ENCODE measurements around the gene TMEM106C. TPM values are rescaled to one million over a fixed set of nuclear protein-coding genes. Genes with fewer than 3 reads are reported as not detected.

Gene TMEM106C
- total and polyA plus RNA-seq, 2 experiments from 2014 or later, result 69.4 to 79.8 TPM

DNA sequence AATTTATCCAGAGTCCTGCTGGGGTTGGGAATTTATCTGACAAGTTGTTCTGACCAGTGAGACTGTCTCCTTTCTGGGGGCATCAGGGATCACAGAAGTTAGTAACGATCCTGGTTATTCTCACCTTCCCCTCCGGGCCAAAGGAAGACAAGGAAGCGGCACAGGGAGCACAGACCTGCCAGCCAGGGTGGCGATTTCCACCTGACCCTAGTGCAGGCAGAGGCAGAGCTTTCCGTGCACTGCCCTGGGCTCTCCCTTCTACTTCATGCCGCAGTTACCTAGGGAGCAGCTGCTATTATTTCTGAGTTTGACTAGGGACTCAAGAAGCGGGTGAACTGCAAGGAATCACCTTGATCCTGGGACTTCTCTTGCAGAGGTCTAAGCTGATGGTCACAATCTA is 7.4 kb downstream of the TMEM106C start:
- TF ChIP-seq EZH2 (IDR thresholded peaks at IDR 0.05; ENCODE audit: insufficient read depth, poor library complexity, severe bottlenecking) (no peak), EZH2phosphoT487 (IDR thresholded peaks at IDR 0.05; ENCODE audit: insufficient read depth, low read depth) (no peak)

DNA sequence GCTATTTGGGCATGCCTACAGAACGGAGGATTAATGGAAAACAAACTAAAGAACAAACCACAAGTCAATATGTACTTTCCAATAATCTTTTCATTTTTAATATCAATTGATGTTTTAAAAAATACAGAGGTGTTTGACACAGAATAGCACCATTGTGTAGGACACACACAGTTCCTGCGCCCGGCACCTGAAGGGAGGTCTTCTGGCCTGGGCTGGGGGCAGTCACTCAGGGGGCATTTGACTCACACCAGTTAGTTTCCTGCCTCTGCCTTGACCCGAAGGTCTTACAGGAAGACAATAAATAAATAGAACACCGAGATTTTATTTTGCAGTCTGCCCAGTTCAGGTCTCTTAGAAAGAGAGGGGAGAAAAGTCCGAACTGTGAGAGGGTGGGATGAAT is 9.5 kb downstream of the TMEM106C start:
- no peak overlapping the region for H3K9ac ChIP-seq
- in situ Hi-C loops (cut with MboI), result no loop called here
- H3K4me1 ChIP-seq (ENCODE audit: insufficient read depth), result no peaks in the 10 kb centered on the region
- H3K4me2 ChIP-seq (ENCODE audit: unreplicated experiment), result no peak overlapping the region
- H3K27ac ChIP-seq, result no peak overlapping the region
- no peak overlapping the region for H2AFZ ChIP-seq
- H3F3A ChIP-seq (ENCODE audit: insufficient read depth), result 0 out of 2 replicates have a peak, but pooled peaks cover 3% of the 10 kb centered on the region
- WGBS, 2 experiments (ENCODE audit: low coverage in 1 of 2, low lambda C conversion rate in 2 of 2, missing lambda C conversion rate in 2 of 2), result 74 to 76% methylated on average over 6 of the region's 6 CpGs
- H4K20me1 ChIP-seq (ENCODE audit: insufficient read depth), result no peaks in the 10 kb centered on the region
- H3K4me3 ChIP-seq, result no peak overlapping the region
- TF ChIP-seq EZH2phosphoT487 (IDR thresholded peaks at IDR 0.05; ENCODE audit: insufficient read depth, low read depth) (no peak), EZH2 (IDR thresholded peaks at IDR 0.05; ENCODE audit: insufficient read depth, poor library complexity, severe bottlenecking) (no peak)
- no peak for DNase-seq
- no peaks in the 10 kb centered on the region for H3K9me2 ChIP-seq (ENCODE audit: insufficient read depth)
- no peaks in the 10 kb centered on the region for H3K9me3 ChIP-seq (ENCODE audit: low read depth)
- H3K36me3 ChIP-seq (ENCODE audit: low read depth), result no peaks in the 10 kb centered on the region
- no peaks in the 10 kb centered on the region for H3K27me3 ChIP-seq (replicated peaks; ENCODE audit: insufficient read depth)
- no peaks in the 10 kb centered on the region for H3K79me2 ChIP-seq (ENCODE audit: insufficient read depth)

More for the DNA sequence above, 7.4 kb downstream of the TMEM106C start:
- WGBS, 2 experiments (ENCODE audit: low coverage in 1 of 2, low lambda C conversion rate in 2 of 2, missing lambda C conversion rate in 2 of 2), result 84 to 85% methylated on average over 7 of the region's 7 CpGs
- no peak overlapping the region for H3K9ac ChIP-seq
- no peak overlapping the region for H3K4me2 ChIP-seq (ENCODE audit: unreplicated experiment)
- H3K27me3 ChIP-seq (replicated peaks; ENCODE audit: insufficient read depth), result no peaks in the 10 kb centered on the region
- no peaks in the 10 kb centered on the region for H3K79me2 ChIP-seq (ENCODE audit: insufficient read depth)
- no peak overlapping the region for H2AFZ ChIP-seq
- H3K36me3 ChIP-seq (ENCODE audit: low read depth), result no peaks in the 10 kb centered on the region
- in situ Hi-C loops (cut with MboI), result no loop called here
- H3K9me2 ChIP-seq (ENCODE audit: insufficient read depth), result no peaks in the 10 kb centered on the region
- no peaks in the 10 kb centered on the region for H3K9me3 ChIP-seq (ENCODE audit: low read depth)
- H3K4me3 ChIP-seq, result no peak overlapping the region
- 0 out of 2 replicates have a peak, but pooled peaks cover 3% of the 10 kb centered on the region for H3F3A ChIP-seq (ENCODE audit: insufficient read depth)
- DNase-seq, result no peak
- no peak overlapping the region for H3K27ac ChIP-seq
- H3K4me1 ChIP-seq (ENCODE audit: insufficient read depth), result no peaks in the 10 kb centered on the region
- H4K20me1 ChIP-seq (ENCODE audit: insufficient read depth), result no peaks in the 10 kb centered on the region

DNA sequence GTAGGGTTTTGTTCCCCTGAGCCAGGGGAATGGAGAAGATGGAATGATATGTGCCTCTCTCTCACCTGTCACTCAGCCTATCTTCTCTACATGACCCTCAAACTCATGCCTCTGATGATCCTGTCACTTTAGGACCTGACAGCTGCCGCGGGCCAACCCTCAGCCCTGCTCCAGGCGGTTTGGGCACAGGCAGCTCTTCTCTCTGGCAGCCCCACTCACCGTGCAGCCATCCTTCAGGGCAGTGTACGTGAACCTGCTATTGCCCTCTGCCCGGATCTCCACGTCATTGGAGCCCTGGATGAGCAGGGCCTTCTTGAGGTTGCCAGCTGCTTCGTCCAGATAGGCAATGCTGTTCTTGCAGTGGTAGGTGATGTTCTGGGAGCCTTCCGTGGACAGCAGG is 10.5 kb downstream of the TMEM106C start:
- no peaks in the 10 kb centered on the region for H3K36me3 ChIP-seq (ENCODE audit: low read depth)
- no peak overlapping the region for H3K4me2 ChIP-seq (ENCODE audit: unreplicated experiment)
- no peaks in the 10 kb centered on the region for H4K20me1 ChIP-seq (ENCODE audit: insufficient read depth)
- no peaks in the 10 kb centered on the region for H3K9me2 ChIP-seq (ENCODE audit: insufficient read depth)
- no peaks in the 10 kb centered on the region for H3K27me3 ChIP-seq (replicated peaks; ENCODE audit: insufficient read depth)
- no peak overlapping the region for H2AFZ ChIP-seq
- WGBS, 2 experiments (ENCODE audit: low coverage in 1 of 2, low lambda C conversion rate in 2 of 2, missing lambda C conversion rate in 2 of 2), result 73 to 75% methylated on average over 9 of the region's 9 CpGs
- no peaks in the 10 kb centered on the region for H3F3A ChIP-seq (ENCODE audit: insufficient read depth)
- H3K27ac ChIP-seq, result no peak overlapping the region
- H3K79me2 ChIP-seq (ENCODE audit: insufficient read depth), result no peaks in the 10 kb centered on the region
- TF ChIP-seq EZH2 (IDR thresholded peaks at IDR 0.05; ENCODE audit: insufficient read depth, poor library complexity, severe bottlenecking) (no peak), EZH2phosphoT487 (IDR thresholded peaks at IDR 0.05; ENCODE audit: insufficient read depth, low read depth) (no peak)
- no peak overlapping the region for H3K4me3 ChIP-seq
- H3K9me3 ChIP-seq (ENCODE audit: low read depth), result no peaks in the 10 kb centered on the region
- H3K9ac ChIP-seq, result no peak overlapping the region
- in situ Hi-C loops (cut with MboI), result no loop called here
- DNase-seq, result no peak
- H3K4me1 ChIP-seq (ENCODE audit: insufficient read depth), result no peaks in the 10 kb centered on the region

DNA sequence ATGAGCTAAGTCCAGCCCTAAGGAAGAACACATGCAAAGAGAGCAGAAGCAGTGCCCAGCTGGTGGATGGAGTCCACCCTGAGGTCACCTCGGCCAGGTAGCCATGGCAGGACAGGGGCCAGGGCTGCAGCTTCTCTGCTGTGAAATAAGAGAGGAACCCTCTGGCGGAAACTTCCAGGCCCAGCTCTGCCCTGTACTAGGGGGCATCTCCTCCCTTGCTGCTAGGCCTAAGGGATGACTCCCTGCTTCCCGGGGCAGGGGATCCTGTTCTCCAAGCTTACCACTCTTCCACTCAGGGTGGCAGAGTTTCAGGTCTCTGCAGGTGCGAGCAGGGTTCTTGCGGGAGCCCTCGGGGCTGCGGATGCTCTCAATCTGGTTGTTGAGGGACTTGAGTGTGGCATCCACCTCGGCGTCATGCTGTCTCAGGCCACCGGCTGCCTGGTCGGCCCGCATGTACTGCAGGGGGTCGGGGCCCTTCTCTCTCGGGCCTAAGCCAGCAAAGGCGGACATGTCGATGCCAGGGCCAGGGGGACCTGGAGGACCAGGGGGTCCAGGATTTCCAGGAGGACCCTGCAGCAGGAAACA is 11.7 kb downstream of the TMEM106C start:
- Histone ChIP-seq H3K4me3 (no peak overlapping the region), H3K9ac (no peak overlapping the region), H3K4me1 (ENCODE audit: insufficient read depth) (no peaks in the 10 kb centered on the region), H3K27me3 (replicated peaks; ENCODE audit: insufficient read depth) (no peaks in the 10 kb centered on the region), H3K36me3 (ENCODE audit: low read depth) (no peaks in the 10 kb centered on the region), H2AFZ (no peak overlapping the region), H3K9me3 (ENCODE audit: low read depth) (no peaks in the 10 kb centered on the region), H3K9me2 (ENCODE audit: insufficient read depth) (no peaks in the 10 kb centered on the region), H3K27ac (no peak overlapping the region), H3F3A (ENCODE audit: insufficient read depth) (no peaks in the 10 kb centered on the region), H3K4me2 (ENCODE audit: unreplicated experiment) (no peak overlapping the region), H3K79me2 (ENCODE audit: insufficient read depth) (no peaks in the 10 kb centered on the region), H4K20me1 (ENCODE audit: insufficient read depth) (no peaks in the 10 kb centered on the region)
- DNase-seq, result no peak
- 92 to 93% methylated on average over 15 to 16 of the region's 16 CpGs for WGBS, 2 experiments (ENCODE audit: low coverage in 1 of 2, low lambda C conversion rate in 2 of 2, missing lambda C conversion rate in 2 of 2)
- in situ Hi-C loops (cut with MboI), result no loop called here
- TF ChIP-seq EZH2phosphoT487 (IDR thresholded peaks at IDR 0.05; ENCODE audit: insufficient read depth, low read depth), result no peak
- no peak for TF ChIP-seq EZH2 (IDR thresholded peaks at IDR 0.05; ENCODE audit: insufficient read depth, poor library complexity, severe bottlenecking)

Measured in GM23248 (cell line).